Measurements from ENCODE around the gene STX2. TPM values are rescaled to one million over a fixed set of nuclear protein-coding genes. Genes with fewer than 3 reads are reported as not detected.

The STX2 gene
- total and polyA plus RNA-seq, 4 donors = 15.8 to 31.5 (median 25.7) TPM

DNA sequence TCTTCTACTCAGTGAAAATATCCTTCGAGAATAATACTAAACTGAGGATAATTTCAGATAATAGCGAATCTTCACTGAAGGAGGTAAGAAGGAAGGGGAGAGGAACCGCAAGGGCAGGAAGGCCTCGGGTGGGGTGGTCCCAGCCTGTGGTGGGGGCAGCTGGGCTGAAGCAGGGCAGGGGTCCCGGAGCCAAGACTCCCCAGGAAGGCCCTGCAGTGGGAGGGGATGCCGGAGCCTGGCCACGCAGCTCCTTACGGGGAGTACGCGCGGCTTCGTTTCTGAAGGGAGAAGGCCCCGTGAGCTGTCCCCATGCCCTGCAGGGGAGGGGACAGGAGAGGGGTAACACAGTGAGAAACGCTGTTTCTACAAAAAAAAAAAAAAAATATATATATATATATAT lies 21.2 kb downstream of the STX2 start:
- Histone ChIP-seq H3K27ac (ENCODE audit: low read depth in 1 of 2, low read length in 2 of 2) (no peak overlapping the region), H3K4me3 (ENCODE audit: low read length in 2 of 2) (no peak overlapping the region), H3K4me1 (ENCODE audit: control insufficient read depth in 1 of 2, insufficient read depth in 2 of 2, low read length in 2 of 2) (no peaks in the 10 kb centered on the region), H3K9me3 (ENCODE audit: control insufficient read depth, low read length) (no peaks in the 10 kb centered on the region), H3K27me3 (ENCODE audit: control insufficient read depth in 1 of 2, insufficient read depth in 2 of 2, low read length in 1 of 2) (no peaks in the 10 kb centered on the region), H3K36me3 (ENCODE audit: control insufficient read depth in 1 of 2, insufficient read depth in 2 of 2, low read length in 1 of 2) (peaks cover 0 to 2% of the 10 kb centered on the region in 2 donors)
- ATAC-seq (ENCODE audit: low FRiP score) = no peak
- WGBS, 2 donors = 91 to 94% methylated on average over 12 to 14 of the region's 14 CpGs
- DNase-seq = peak in 1 of 2 donors; percentile 75
- intact Hi-C loops (cut with DNase I) = loop anchor here in 1 of 2 donors (5.0 kb wide), 1 partner anchor 56 kb away; no protein-coding TSS in a partner anchor

DNA sequence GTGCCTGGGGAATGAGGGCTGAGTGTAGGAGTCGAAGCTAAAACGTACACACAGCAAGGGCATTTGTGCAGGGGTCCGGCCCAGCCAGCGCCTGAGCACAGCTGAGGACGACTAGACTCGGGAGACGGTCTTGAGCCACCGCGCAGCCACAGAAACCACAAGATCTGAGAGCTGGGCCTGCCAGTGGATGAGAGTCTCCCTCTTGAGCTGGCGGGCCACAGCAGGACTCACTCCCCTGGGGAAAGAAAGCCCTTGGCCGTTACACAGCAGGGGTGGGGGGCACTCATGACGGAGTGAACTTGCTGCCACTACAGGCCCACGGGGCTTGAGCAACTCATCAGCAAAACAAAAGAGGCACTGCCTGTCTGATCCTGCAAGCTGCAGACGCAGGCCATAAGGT lies 23.0 kb downstream of the STX2 start:
- intact Hi-C loops (cut with DNase I) = loop anchor here in 1 of 2 donors (5.0 kb wide), 1 partner anchor 54 kb away; no protein-coding TSS in a partner anchor
- 86 to 90% methylated on average over 14 of the region's 14 CpGs for WGBS, 2 donors
- no peak for DNase-seq

GRCh38 chr12:130815028-130815741 lies 23.9 kb downstream of the STX2 start:
- Histone ChIP-seq H3K27me3 (ENCODE audit: control insufficient read depth in 1 of 2, insufficient read depth in 2 of 2, low read length in 1 of 2) (no peaks in the 10 kb centered on the region), H3K4me3 (ENCODE audit: low read length in 2 of 2) (no peak overlapping the region), H3K4me1 (ENCODE audit: control insufficient read depth in 1 of 2, insufficient read depth in 2 of 2, low read length in 2 of 2) (no peaks in the 10 kb centered on the region), H3K36me3 (ENCODE audit: control insufficient read depth in 1 of 2, insufficient read depth in 2 of 2, low read length in 1 of 2) (peaks cover 0 to 2% of the 10 kb centered on the region in 2 donors), H3K27ac (ENCODE audit: low read depth in 1 of 2, low read length in 2 of 2) (no peak overlapping the region), H3K9me3 (ENCODE audit: control insufficient read depth, low read length) (no peaks in the 10 kb centered on the region)
- ATAC-seq (ENCODE audit: low FRiP score) = no peak
- WGBS, 2 donors = 86 to 90% methylated on average over 14 of the region's 14 CpGs
- no peak for DNase-seq
- intact Hi-C loops (cut with DNase I) = loop anchor here in 1 of 2 donors (5.0 kb wide), 1 partner anchor 53 kb away; no protein-coding TSS in a partner anchor

More for the DNA sequence above, 23.0 kb downstream of the STX2 start:
- peaks cover 0 to 2% of the 10 kb centered on the region in 2 donors for H3K36me3 ChIP-seq (ENCODE audit: control insufficient read depth in 1 of 2, insufficient read depth in 2 of 2, low read length in 1 of 2)
- no peaks in the 10 kb centered on the region for H3K27me3 ChIP-seq (ENCODE audit: control insufficient read depth in 1 of 2, insufficient read depth in 2 of 2, low read length in 1 of 2)
- H3K4me1 ChIP-seq (ENCODE audit: control insufficient read depth in 1 of 2, insufficient read depth in 2 of 2, low read length in 2 of 2) = no peaks in the 10 kb centered on the region
- no peak overlapping the region for H3K27ac ChIP-seq (ENCODE audit: low read depth in 1 of 2, low read length in 2 of 2)
- ATAC-seq (ENCODE audit: low FRiP score) = no peak
- H3K9me3 ChIP-seq (ENCODE audit: control insufficient read depth, low read length) = no peaks in the 10 kb centered on the region
- no peak overlapping the region for H3K4me3 ChIP-seq (ENCODE audit: low read length in 2 of 2)

- intact Hi-C loops (cut with DNase I) = no loop called here
- no peak overlapping the region for H3K4me3 ChIP-seq (ENCODE audit: low read length in 2 of 2)
- no peak for DNase-seq
- H3K27ac ChIP-seq (ENCODE audit: low read depth in 1 of 2, low read length in 2 of 2) = no peak overlapping the region
- WGBS, 2 donors = 93% methylated on average over 14 of the region's 14 CpGs
- no peak for ATAC-seq (ENCODE audit: low FRiP score)
- no peaks in the 10 kb centered on the region for H3K4me1 ChIP-seq (ENCODE audit: control insufficient read depth in 1 of 2, insufficient read depth in 2 of 2, low read length in 2 of 2)
- no peaks in the 10 kb centered on the region for H3K27me3 ChIP-seq (ENCODE audit: control insufficient read depth in 1 of 2, insufficient read depth in 2 of 2, low read length in 1 of 2)
- no peaks in the 10 kb centered on the region for H3K9me3 ChIP-seq (ENCODE audit: control insufficient read depth, low read length)
- H3K36me3 ChIP-seq (ENCODE audit: control insufficient read depth in 1 of 2, insufficient read depth in 2 of 2, low read length in 1 of 2) = peaks cover 0 to 2% of the 10 kb centered on the region in 2 donors
Measured at GRCh38 chr12:130813949-130814348, 25.1 kb downstream of the STX2 start.

DNA sequence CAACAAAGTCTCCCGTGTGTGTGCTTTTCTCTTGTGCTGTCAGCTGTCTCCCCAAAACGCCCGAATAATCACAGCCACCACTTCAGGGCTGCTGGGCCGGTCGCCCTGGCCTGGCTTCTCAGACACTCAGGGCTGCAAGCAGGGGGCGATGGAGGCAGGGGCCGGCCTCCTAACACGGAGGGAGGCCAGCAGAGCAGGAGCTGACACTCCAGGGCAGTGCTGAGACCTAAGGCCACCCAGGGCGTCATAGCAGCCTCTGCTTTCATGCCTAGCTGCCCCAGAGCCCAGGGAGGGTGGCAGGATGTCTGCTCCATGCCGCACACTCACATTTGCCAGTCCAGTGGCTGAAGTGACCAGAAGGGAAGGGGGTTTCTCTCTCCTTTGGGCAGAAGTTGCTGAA lies 25.6 kb downstream of the STX2 start:
- no peak for ATAC-seq (ENCODE audit: low FRiP score)
- Histone ChIP-seq H3K36me3 (ENCODE audit: control insufficient read depth in 1 of 2, insufficient read depth in 2 of 2, low read length in 1 of 2) (peaks cover 0 to 2% of the 10 kb centered on the region in 2 donors), H3K4me1 (ENCODE audit: control insufficient read depth in 1 of 2, insufficient read depth in 2 of 2, low read length in 2 of 2) (no peaks in the 10 kb centered on the region)

GRCh38 chr12:130809791-130810190 lies 29.3 kb downstream of the STX2 start:
- Histone ChIP-seq H3K4me1 (ENCODE audit: control insufficient read depth in 1 of 2, insufficient read depth in 2 of 2, low read length in 2 of 2) (no peaks in the 10 kb centered on the region), H3K9me3 (ENCODE audit: control insufficient read depth, low read length) (no peaks in the 10 kb centered on the region), H3K27ac (ENCODE audit: low read depth in 1 of 2, low read length in 2 of 2) (no peak overlapping the region), H3K36me3 (ENCODE audit: control insufficient read depth in 1 of 2, insufficient read depth in 2 of 2, low read length in 1 of 2) (peaks cover 0 to 3% of the 10 kb centered on the region in 2 donors), H3K4me3 (ENCODE audit: low read length in 2 of 2) (no peak overlapping the region), H3K27me3 (ENCODE audit: control insufficient read depth in 1 of 2, insufficient read depth in 2 of 2, low read length in 1 of 2) (no peaks in the 10 kb centered on the region)
- no peak for DNase-seq
- ATAC-seq (ENCODE audit: low FRiP score) = no peak
- intact Hi-C loops (cut with DNase I) = no loop called here
- 89 to 99% methylated on average over 6 of the region's 6 CpGs for WGBS, 2 donors

More for the DNA sequence above, 25.6 kb downstream of the STX2 start:
- intact Hi-C loops (cut with DNase I) = no loop called here
- Histone ChIP-seq H3K27me3 (ENCODE audit: control insufficient read depth in 1 of 2, insufficient read depth in 2 of 2, low read length in 1 of 2) (no peaks in the 10 kb centered on the region), H3K4me3 (ENCODE audit: low read length in 2 of 2) (no peak overlapping the region), H3K27ac (ENCODE audit: low read depth in 1 of 2, low read length in 2 of 2) (no peak overlapping the region), H3K9me3 (ENCODE audit: control insufficient read depth, low read length) (no peaks in the 10 kb centered on the region)
- DNase-seq = no peak
- WGBS, 2 donors = 80 to 84% methylated on average over 10 of the region's 10 CpGs

- DNase-seq = no peak
- 94% methylated on average over 18 of the region's 18 CpGs for WGBS, 2 donors
- intact Hi-C loops (cut with DNase I) = no loop called here
- Histone ChIP-seq H3K27me3 (ENCODE audit: control insufficient read depth in 1 of 2, insufficient read depth in 2 of 2, low read length in 1 of 2) (no peaks in the 10 kb centered on the region), H3K9me3 (ENCODE audit: control insufficient read depth, low read length) (no peaks in the 10 kb centered on the region), H3K27ac (ENCODE audit: low read depth in 1 of 2, low read length in 2 of 2) (no peak overlapping the region), H3K4me1 (ENCODE audit: control insufficient read depth in 1 of 2, insufficient read depth in 2 of 2, low read length in 2 of 2) (no peaks in the 10 kb centered on the region), H3K4me3 (ENCODE audit: low read length in 2 of 2) (no peak overlapping the region), H3K36me3 (ENCODE audit: control insufficient read depth in 1 of 2, insufficient read depth in 2 of 2, low read length in 1 of 2) (peaks cover 0 to 3% of the 10 kb centered on the region in 2 donors)
- no peak for ATAC-seq (ENCODE audit: low FRiP score)
Measured at GRCh38 chr12:130807309-130807708, 31.7 kb downstream of the STX2 start.

- H3K4me3 ChIP-seq (ENCODE audit: low read length in 2 of 2) = no peak overlapping the region
- H3K36me3 ChIP-seq (ENCODE audit: control insufficient read depth in 1 of 2, insufficient read depth in 2 of 2, low read length in 1 of 2) = peaks cover 0 to 3% of the 10 kb centered on the region in 2 donors
- no peaks in the 10 kb centered on the region for H3K27me3 ChIP-seq (ENCODE audit: control insufficient read depth in 1 of 2, insufficient read depth in 2 of 2, low read length in 1 of 2)
- no peaks in the 10 kb centered on the region for H3K9me3 ChIP-seq (ENCODE audit: control insufficient read depth, low read length)
- DNase-seq (no peak), ATAC-seq (ENCODE audit: low FRiP score) (no peak)
- 98% methylated on average over 7 of the region's 7 CpGs for WGBS, 2 donors
- intact Hi-C loops (cut with DNase I) = no loop called here
- H3K27ac ChIP-seq (ENCODE audit: low read depth in 1 of 2, low read length in 2 of 2) = no peak overlapping the region
- no peaks in the 10 kb centered on the region for H3K4me1 ChIP-seq (ENCODE audit: control insufficient read depth in 1 of 2, insufficient read depth in 2 of 2, low read length in 2 of 2)
Measured at GRCh38 chr12:130806574-130806973, 32.5 kb downstream of the STX2 start.

- no peaks in the 10 kb centered on the region for H3K4me1 ChIP-seq (ENCODE audit: control insufficient read depth in 1 of 2, insufficient read depth in 2 of 2, low read length in 2 of 2)
- no peaks in the 10 kb centered on the region for H3K27me3 ChIP-seq (ENCODE audit: control insufficient read depth in 1 of 2, insufficient read depth in 2 of 2, low read length in 1 of 2)
- 94 to 95% methylated on average over 5 of the region's 5 CpGs for WGBS, 2 donors
- no peak for ATAC-seq (ENCODE audit: low FRiP score)
- peaks cover 0 to 3% of the 10 kb centered on the region in 2 donors for H3K36me3 ChIP-seq (ENCODE audit: control insufficient read depth in 1 of 2, insufficient read depth in 2 of 2, low read length in 1 of 2)
- no peak overlapping the region for H3K27ac ChIP-seq (ENCODE audit: low read depth in 1 of 2, low read length in 2 of 2)
- DNase-seq = no peak
- no peak overlapping the region for H3K4me3 ChIP-seq (ENCODE audit: low read length in 2 of 2)
- H3K9me3 ChIP-seq (ENCODE audit: control insufficient read depth, low read length) = no peaks in the 10 kb centered on the region
- intact Hi-C loops (cut with DNase I) = no loop called here
Measured at GRCh38 chr12:130805635-130806034, 33.4 kb downstream of the STX2 start.

All from aorta (tissue), 5 donors.